ENCODE data around the gene RBMX.
A peak's percentile ranks its signal among the peaks of the same experiment; 100 is the strongest.
"Not testable (repeated sequence)": the region's sequence is repeated elsewhere in the genome, so short reads cannot be mapped to it uniquely, and the experiment has no call there.

RBMX gene

GRCh38 chrX:136880452-136881013, at the start of gene RBMX:
RBMX (minus strand) TSS chrX:136880725; CDS start chrX:136879427, 1,298 bp downstream.
- DNase-seq, result peak; percentile 90

- not testable (repeated sequence) for DNase-seq
Measured at GRCh38 chrX:136921438-136921837, 40.9 kb upstream of the RBMX start.

GRCh38 chrX:136920001-136920400, 39.5 kb upstream of the RBMX start:
- no peak for DNase-seq

- no peak for DNase-seq
Measured at GRCh38 chrX:136916827-136917226, 36.3 kb upstream of the RBMX start.

- not testable (repeated sequence) for DNase-seq
Measured at GRCh38 chrX:136911661-136912060, 31.1 kb upstream of the RBMX start.

GRCh38 chrX:136911253-136911652, 30.7 kb upstream of the RBMX start:
- DNase-seq, result no peak

- DNase-seq, result no peak
Measured at GRCh38 chrX:136910565-136911035, 30.1 kb upstream of the RBMX start.

- peak; percentile 87 for DNase-seq
Measured at GRCh38 chrX:136909706-136910564, 29.4 kb upstream of the RBMX start.

GRCh38 chrX:136909119-136909705, 28.7 kb upstream of the RBMX start:
- DNase-seq, result peak; percentile 63

GRCh38 chrX:136907621-136908020, 27.1 kb upstream of the RBMX start:
- DNase-seq, result no peak

- DNase-seq, result no peak
Measured at GRCh38 chrX:136906921-136907510, 26.5 kb upstream of the RBMX start.

- not testable (repeated sequence) for DNase-seq
Measured at GRCh38 chrX:136904067-136904466, 23.5 kb upstream of the RBMX start.

GRCh38 chrX:136900071-136900470, 19.5 kb upstream of the RBMX start:
- DNase-seq, result not testable (repeated sequence)

GRCh38 chrX:136899221-136899620, 18.7 kb upstream of the RBMX start:
- DNase-seq, result no peak

GRCh38 chrX:136898752-136899151, 18.2 kb upstream of the RBMX start:
- DNase-seq, result not testable (repeated sequence)

- DNase-seq, result no peak
Measured at GRCh38 chrX:136896121-136896914, 15.8 kb upstream of the RBMX start.

GRCh38 chrX:136892412-136892811, 11.9 kb upstream of the RBMX start:
- DNase-seq, result no peak

GRCh38 chrX:136890596-136890995, 10.1 kb upstream of the RBMX start:
- DNase-seq, result not testable (repeated sequence)

- no peak for DNase-seq
Measured at GRCh38 chrX:136889269-136889668, 8.7 kb upstream of the RBMX start.

GRCh38 chrX:136880003-136880451, 498 bp downstream of the RBMX start:
- no peak for DNase-seq

- no peak for DNase-seq
Measured at GRCh38 chrX:136879001-136879687, 1.4 kb downstream of the RBMX start.

- DNase-seq, result no peak
Measured at GRCh38 chrX:136878423-136878822, 2.1 kb downstream of the RBMX start.
